NCI-H1436 (cell line): ENCODE results near the gene ZNF786.
"Not testable (repeated sequence)": the region's sequence is repeated elsewhere in the genome, so short reads cannot be mapped to it uniquely, and the experiment has no call there.

ENCODE experiments used
- DNase-seq: peaks from one replicate; lab custom pipeline; 2025; lab: John Stamatoyannopoulos, UW

ZNF786 gene, protein sequence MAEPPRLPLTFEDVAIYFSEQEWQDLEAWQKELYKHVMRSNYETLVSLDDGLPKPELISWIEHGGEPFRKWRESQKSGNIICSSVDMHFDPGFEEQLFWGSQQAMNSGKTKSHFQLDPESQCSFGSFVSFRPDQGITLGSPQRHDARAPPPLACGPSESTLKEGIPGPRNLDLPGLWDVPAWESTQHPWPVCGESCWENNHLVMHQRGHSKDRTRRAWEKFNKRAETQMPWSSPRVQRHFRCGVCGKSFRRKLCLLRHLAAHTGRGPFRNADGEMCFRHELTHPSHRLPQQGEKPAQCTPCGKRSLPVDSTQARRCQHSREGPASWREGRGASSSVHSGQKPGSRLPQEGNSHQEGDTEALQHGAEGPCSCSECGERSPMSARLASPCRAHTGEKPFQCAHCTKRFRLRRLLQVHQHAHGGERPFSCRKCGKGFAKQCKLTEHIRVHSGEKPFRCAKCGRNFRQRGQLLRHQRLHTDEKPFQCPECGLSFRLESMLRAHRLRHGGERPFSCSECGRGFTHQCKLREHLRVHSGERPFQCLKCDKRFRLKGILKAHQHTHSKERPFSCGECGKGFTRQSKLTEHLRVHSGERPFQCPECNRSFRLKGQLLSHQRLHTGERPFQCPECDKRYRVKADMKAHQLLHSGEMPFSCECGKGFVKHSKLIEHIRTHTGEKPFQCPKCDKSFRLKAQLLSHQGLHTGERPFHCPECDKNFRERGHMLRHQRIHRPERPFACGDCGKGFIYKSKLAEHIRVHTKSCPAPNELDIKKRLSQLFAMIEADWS

DNA sequence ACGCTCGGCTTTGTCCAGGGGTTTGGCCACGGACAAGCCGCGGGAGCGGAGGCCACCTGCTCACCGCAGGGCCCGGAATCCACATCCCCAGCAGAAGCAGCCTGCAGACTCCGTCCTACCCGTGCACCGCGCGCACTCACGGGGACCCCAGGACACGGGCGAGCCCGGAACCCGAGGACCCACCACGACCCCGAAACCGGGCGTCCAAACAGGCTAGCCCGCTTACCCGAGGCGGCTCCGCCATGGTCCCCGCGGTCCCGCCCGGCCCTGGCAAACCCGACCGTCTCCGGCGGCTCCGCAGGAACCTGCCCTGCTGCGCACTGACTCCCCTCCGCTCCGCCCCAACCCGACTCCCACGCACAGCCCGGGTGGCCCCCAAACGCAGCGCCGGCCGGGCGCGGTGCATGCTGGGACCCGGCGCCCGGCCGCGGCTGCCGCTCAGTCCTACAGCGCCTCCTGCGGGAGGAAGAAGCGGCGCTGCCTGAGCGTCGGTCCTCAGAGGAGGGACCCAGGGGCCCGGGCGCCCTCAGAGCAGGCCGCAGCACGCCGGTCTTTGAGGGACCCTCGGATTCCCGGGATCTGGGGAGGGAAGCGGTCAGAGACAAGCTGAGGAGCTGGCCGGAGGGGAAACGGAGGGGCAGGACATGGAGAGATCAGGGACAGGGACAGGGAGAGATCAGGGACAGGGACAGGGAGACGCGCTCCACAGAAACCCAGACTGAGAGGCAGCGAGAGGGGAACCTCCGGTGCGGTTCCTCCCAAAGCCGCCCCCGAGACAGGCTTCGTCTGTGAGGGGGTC lies at the start of gene ZNF786:
ZNF786 (minus strand) TSS at position 322 of the 799 bp plus-strand sequence; CDS start at position 244, 78 bp downstream.
- peak; percentile 85 for DNase-seq

DNA sequence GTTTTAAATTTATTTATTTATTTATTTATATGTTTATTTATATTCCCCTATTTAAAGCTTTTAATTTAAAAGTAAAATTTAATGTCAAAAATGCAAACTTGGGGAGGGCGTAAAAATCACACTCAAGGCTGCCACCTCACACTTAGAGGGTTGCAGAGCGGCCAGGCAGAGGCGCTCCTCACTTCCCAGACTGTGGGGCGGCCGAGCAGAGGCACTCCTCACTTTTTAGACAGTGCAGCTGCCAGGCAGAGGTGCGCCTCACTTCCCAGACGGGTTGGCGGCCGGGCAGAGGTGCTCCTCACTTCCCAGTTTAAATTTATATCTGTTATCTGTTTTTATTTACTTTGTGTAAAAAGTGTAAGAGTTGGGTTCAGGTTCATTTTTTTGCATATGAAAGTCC lies 45.6 kb upstream of the ZNF786 start:
- no peak for DNase-seq

DNA sequence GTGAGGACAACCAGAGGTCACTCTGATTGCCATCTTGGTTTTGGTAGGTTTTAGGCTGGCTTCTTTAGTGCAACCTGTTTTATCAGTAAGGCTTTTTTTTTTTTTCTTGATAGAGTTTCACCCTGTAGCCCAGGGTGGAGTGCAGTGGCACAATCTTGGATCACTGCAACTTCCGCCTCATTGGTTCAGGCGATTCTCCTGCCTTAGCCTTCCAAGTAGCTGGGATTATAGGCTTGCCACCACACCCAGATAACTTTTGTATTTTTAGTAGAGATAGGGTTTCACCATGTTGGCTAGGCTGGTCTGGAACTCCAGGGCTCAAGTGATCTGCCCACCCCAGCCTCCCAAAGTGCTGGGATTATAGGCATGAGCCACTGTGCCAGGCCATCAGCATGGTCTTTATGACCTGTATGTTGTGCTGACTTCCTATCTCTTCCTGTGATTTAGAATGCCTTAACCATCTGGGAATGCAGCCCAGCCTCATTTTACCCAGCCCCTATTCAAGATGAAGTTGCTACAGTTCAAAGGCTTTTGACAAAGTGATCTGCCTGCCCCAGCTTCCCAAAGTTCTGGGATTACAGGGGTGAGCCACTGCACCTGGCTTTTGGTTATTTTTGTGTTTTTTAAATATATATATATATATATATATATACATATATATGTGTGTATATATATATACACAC lies 42.7 kb upstream of the ZNF786 start:
- no peak for DNase-seq

DNA sequence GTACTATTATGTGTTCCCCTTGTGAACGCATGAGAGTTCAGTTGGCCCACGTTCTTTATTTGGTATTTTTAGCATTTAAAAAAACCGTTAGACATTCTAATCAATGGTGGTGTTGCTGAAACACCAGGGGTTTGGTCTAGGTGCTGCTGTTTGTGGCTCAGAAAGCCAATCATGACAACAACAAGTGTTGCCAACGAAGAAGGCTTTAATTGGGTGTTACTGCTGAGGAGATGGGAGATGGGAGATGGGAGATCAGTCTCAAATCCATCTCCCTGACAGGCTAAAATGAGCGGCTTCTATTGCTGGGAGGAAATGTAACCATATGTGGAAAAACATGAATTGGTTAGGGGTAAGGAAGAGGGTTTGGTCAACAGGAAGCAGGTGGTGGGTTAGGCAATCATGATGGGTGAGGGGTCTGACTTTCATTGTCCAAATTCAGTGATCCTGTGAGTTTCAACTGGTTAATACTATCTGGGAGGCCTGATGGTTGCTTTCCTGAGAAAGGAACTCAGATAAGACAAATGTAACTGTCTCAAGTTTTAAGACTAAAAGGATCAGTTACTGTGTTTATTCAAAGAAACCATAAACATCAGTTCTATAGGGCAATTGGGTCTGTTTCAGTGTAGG lies 40.2 kb upstream of the ZNF786 start:
- DNase-seq = no peak

DNA sequence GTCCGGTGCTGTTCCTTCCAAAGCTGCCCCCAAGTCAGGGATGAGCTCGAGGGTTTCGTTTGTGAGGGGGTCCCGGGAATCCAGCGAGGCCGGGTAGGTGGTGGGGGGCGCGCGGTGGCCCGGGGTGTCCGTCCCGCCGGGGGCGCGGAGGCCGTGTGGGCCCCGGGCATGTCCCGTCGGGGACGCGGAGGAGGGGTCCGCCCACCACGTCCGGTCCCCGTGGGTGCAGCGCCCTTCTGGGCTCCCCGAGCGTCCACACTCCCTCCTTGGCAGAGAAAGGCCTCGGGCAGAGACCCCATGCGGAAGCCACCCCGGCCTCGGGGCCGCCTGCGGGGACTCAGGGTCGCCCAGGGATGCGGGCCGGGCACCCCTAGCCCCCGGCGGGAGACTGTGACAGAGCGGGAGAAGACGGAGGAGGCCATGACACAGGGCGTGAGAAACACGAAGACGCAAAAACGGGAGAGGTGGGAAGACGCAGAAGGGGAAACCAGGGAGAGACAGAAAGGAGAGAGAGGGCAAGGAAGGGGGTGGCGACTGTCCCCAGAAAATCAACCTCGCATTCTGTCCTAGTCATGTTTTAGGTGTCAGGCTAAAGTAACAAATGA lies 36.2 kb upstream of the ZNF786 start:
- DNase-seq = no peak

DNA sequence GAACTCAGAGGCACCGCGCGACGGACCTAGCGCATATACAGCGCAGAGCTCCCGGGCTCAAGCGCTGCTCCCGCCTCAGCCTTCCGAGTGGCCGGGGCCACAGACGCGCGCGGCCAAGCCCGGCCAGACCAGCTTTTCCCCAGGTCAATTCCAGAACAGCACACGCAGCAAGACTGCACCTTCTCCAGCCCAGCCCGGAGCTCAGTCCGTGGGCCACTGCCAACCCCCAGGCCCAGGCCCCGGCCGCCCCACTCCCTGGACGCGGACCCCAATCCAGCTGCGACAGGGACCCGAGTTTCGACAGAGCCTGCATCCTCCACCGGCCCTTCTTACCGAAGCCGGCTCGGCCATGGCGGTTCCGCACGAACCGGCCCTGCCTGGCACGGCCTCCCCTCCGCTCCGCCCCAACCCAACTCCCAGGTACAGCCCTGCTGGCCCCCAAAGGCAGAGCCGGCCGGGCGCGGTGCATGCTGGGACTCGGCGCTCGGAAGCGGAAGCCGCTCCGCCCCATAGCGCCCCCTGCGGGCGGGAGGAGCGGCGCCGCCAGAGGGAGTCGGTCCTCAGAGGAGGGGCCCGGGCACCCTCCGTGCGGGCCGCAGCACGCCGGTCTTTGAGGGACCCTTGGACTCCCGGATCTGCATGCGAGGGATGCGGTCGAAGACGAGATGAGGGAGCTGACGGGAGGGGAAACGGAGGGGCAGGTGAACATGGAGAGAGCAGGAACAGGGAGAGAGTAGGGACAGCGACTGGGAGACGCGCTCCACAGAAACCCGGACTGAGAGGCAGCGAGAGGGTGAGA lies 35.5 kb upstream of the ZNF786 start, which contains the start of gene ZNF425:
ZNF425 (minus strand) TSS at position 462 of the 799 bp plus-strand sequence; CDS start at position 351, 111 bp downstream.
- peak; percentile 81 for DNase-seq

DNA sequence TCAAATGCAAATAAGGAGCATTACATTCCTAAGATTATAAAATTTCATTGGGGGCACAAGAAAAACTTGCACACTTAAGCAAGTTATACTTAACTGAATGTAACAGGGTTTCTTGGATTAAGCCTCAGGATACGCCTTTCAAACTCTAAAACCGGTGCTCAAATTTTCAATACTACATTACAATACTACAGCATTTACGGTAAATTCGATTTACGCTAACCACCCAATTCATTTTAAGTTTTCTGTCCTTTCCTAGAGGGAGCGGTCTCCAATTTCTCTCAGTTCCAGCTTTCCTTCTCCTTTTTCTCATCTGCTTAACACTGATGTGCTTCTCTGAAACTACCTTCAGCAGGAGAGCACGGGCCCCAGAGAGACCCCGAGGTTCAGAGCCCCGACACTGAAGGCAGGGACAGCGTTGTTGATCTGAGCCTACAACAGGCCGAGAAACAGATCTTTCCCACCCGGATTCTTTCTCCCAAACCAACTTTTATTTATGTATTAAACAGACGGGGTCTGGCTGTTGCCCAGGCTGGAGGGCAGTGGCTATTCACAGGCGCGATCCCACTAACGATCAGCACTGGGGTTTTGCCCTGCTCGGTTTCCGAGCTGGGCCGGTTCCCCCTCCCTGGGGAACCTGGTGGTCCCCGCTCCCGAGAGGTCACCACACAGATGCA lies 34.8 kb upstream of the ZNF786 start:
- no peak for DNase-seq

DNA sequence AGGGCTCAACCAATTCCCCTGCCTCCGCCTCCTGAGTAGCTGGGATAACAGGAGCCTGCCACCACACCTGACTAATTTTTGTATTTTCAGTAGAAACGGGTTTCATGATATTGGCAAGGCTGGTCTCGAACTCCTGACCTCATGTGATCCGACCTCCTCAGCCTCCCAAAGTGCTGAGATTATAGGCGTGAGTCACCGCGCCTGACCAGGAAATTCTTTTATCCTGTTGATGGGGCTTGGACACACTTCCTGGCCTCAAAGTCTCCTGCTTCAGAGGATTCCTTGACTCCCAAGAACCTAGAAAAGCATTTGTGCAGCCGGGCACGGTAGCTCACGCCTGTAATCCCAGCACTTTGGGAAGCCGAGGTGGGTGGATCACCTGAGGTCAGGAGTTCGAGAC lies 19.5 kb upstream of the ZNF786 start:
- DNase-seq = no peak

DNA sequence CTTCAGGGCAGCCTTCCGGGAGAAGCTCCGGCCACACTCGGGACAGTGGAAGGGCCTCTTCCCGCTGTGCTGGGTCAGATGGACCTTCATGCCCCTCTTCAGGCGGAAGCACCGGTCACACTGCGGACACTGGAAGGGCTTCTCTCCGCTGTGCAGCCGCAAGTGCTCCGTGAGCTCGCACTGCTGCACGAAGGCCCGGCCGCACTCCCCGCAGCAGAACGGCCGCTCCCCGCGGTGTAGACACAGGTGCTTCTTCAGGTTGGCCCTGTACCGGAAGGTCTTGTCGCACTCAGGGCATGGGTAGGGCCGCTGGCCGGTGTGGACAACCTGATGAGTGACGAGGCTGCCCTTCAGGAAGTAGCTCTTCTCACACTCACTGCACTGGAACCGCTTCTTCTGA lies 14.2 kb upstream of the ZNF786 start:
- no peak for DNase-seq

DNA sequence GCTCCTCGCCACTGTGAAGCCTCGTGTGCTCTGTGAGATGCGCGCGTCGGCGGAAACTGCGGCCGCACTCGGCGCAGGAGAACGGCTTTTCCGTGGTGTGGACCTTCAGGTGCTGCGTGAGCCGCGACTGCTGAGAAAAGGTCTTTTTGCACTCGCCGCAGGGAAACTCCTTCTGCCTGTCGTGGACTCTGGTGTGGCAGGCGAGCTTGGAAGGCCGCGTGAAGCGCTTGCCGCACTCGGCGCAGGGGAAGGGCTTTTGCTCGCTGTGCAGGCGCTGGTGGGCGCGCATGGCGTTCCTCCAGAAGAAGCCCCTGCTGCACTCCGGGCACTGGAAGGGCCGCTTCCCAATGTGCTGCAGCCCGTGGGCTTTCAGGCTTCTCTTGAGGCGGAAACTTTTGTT lies 13.7 kb upstream of the ZNF786 start:
- DNase-seq = no peak

DNA sequence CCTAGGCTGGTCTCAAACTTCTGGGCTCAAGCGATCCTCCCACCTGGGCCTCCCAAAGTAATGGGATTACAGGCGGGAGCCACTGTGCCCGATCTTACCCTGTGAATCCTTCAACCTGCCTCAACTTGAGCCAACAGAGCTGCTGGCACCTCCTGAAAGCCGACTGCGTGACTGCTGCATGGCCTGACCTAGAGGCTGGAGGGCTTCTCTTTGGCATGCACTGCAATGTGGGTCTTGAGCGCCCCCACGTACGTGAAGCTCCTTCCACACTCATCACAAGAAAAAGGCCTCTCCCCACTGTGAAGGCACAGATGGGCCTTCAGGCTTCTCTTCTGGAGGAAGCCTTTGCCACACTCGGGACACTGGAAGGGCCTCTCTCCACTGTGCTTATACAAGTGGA lies 12.9 kb upstream of the ZNF786 start:
- no peak for DNase-seq

DNA sequence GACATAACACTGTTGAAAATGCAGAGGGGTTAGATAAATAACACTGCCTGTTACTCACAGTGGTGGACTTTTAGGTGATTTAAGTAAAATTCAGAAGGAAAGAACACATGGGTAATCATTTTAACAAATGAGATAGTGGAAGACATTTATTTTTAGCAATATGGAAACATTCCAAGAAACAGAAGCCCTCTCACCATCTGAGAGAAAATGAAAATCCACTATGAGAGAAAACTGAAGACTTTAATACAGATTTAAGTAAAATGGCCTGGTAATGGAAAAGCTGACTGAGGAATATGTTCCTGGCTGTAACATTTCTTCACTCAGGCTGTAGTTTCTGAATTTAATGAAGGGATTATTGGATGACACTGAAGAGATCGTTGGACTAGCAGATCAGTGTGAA lies 12.1 kb upstream of the ZNF786 start:
- no peak for DNase-seq

DNA sequence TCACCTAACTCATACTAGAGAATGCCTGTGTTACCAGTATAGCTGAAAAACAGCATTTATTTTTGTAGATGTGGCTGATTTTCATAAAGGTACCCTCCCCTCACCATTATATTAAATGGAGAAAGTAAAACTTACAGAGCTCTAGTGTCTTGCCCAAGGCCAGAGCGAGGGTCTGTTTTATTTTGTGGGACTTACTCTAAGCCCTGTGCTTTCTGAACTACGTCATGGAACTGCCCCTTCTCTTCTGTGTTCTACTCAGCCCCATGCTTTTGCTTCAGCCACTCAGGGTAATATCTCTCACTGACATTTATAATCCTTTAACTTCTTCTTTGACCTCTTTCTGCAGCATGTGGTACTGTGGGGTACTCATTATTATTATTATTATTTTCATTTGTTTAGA lies 10.3 kb upstream of the ZNF786 start:
- DNase-seq = no peak

DNA sequence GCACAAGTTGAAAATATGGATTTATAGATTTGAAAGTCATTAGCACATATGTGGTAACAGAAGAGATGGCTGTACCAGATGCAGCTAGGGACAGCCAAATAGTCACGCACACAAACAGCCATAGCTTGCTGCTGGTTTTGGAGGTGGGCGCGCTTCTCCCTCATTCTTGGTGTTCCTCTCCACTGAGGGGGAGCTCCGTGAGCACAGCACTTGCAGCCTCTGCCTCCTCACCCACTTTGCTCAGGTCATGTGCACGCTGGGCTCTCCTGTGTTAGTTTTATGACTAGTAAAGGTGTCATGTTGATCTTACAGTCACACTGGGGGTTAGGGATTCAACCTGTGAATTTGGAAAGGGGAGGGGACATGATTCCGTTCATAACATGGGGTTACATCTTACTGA lies 8.5 kb upstream of the ZNF786 start:
- no peak for DNase-seq

DNA sequence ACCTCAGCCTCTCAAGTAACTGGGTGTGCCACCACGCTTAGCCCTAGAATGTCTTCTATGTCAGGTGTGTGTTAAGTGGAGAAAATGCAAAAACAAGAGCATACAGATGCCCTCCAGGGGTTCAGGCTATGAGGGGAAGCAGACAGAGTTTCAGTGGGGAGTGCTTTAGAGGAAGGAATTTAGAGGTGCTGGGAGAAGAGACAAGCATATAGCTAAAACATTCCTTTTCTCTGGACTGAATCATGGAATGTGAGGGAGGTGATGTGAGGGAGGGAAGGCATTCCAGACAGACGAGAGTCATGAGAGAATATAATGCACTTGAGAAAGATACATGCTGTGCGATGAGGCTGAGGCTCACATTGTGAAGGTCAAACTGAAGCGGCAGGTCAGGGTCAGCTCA lies 6.6 kb upstream of the ZNF786 start:
- DNase-seq = no peak

DNA sequence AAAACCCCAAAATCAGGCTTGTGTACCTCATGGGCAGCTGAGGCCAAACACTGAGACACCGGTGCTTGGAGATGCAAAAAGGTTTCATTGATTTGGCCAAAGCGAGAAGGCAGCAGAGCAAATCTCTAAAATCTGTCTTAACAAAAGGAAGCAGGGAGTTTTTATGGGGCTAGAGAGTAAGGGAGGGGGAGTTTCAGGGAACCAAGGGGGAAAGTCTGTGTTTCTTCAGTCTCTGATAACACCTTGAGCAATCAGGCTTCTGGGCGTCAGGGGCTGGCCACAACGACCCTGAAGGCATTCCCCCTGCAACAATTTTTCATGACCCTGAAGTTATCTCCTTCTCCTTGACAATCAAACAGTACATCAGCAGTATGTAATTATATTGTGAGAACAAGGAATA lies 2.7 kb upstream of the ZNF786 start:
- DNase-seq = no peak

DNA sequence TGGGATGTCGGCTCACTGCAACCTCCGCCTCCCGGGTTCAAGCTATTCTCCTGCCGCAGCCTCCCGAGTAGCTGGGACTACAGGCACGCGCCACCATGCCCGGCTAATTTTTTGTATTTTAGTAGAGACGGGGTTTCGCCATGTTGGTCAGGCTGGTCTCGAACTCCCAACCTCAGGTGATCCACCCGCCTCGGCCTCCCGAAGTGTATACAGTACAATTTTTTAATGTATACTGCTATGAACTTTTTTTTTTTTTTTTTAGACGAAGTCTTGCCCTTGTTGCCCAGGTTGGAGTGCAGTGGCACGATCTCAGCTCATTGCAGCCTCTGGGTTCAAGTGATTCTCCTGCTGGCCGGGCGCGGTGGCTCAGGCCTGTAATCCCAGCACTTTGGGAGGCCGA lies 1.7 kb upstream of the ZNF786 start:
- not testable (repeated sequence) for DNase-seq

DNA sequence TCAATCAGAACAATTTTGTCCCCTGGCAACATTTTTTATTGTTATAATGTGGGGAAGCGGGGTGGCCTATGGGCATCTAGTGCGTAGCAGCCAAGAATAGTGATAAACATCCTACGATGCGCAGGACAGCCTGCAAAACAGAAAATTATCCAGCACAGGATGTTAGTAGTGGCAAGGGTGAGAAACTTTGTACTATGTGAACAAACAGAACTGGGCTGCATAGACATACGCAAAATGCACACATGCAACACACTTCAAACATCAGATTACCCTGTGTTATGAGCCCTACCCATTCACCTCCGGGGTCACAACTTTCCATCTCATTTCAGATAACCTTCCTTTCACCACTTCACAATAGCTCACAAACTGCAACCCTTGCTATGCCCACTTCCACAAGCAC lies 3.1 kb downstream of the ZNF786 start:
- DNase-seq = no peak

DNA sequence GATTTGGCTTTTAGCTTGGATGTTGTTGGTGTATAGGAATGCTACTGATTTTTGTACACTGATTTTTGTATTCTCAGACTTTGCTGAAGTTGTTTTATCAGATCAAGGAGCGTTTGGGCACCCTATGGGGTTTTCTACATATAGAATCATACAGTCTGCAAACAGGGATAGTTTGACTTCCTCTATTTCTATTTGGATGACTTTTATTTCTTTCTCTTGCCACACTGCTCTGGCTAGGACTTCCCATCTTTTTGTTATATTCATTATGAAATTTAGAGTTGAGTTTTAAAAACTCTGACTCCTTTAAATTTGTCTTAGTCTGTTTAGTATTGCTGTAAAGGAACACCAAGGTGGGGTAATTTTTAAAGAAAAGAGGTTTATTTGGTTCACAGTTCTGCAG lies 4.7 kb downstream of the ZNF786 start:
- DNase-seq = no peak

DNA sequence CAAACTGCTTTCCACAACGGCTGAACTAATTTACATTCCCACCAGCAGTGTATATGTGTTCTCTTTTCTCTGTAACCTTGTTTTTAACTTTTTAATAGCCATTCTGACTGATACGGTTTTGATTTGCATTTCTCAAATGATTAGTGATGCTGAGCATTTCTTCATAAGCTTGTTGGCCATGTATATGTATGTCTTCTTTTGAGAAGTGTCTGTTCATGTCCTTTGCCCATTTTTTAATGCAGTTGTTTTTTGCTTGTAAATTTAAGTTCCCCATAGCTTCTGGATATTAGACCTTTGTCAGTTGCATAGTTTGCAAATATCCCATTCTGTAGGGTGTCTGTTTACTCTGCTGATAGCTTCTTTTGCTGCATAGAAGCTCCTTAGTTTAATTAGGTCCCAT lies 6.1 kb downstream of the ZNF786 start:
- no peak for DNase-seq
